ENCODE data around the gene EPHX1. TPM values are rescaled to one million over a fixed set of nuclear protein-coding genes. Genes with fewer than 3 reads are reported as not detected.

Gene EPHX1
- total RNA-seq, 1 donor from 2014 or later: 76.0 TPM

DNA sequence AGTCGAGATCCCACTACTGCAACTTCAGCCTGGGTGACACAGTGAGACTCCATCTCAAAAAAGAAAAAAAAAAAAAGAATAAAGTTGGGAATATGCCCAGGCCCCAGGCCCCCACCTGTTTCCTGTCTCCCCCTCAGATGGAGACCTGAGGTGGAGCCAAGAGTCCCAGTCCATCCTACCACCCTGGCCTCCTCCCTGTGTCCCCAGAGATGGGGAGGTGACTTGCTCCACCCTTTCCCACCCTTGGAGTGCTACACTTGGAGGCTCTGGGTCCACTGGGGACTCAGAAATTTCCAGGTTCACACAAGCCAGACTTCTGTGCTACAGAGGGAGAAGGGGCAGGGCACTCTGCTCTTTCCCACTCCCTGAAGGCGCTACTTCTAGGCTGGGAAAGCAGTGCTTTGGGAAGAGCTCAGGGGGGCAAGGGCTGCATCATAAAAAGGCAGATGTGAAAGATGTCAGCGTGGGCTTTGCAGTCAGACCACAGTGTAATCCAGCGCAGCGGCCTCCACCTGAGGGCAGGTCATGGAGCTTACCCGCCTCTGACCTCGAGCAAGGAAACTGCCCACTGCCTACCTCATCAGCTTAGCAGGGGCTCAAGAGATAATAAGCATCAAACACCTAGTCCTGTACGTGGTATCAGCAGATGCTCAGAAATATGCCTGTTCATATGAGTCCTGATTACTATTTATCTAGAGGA, 58.9 kb downstream of the EPHX1 start:
- ATAC-seq (no peak), DNase-seq (ENCODE audit: missing footprints) (no peak)
- intact Hi-C loops (cut with DNase I): no loop called here

DNA sequence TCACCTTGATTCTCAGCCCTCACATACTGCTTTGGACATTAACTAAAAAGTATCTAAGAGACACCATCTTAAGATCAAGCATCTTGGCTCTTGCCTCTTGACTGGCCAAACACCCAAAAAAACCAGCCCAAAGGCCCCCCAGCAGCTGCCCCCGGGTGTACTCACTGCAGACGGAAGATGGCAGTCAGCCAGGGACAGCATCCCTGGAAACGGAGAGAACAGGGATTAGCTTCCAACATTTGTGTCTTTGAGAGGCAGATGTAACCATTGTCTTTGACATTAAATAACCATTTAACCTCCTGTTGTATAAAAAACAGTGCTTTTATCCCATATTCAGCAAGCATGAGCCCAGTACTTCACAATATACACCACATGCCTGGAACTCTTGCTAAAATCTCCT, 61.0 kb downstream of the EPHX1 start:
- no peak for ATAC-seq
- intact Hi-C loops (cut with DNase I): no loop called here
- DNase-seq (ENCODE audit: missing footprints): no peak

DNA sequence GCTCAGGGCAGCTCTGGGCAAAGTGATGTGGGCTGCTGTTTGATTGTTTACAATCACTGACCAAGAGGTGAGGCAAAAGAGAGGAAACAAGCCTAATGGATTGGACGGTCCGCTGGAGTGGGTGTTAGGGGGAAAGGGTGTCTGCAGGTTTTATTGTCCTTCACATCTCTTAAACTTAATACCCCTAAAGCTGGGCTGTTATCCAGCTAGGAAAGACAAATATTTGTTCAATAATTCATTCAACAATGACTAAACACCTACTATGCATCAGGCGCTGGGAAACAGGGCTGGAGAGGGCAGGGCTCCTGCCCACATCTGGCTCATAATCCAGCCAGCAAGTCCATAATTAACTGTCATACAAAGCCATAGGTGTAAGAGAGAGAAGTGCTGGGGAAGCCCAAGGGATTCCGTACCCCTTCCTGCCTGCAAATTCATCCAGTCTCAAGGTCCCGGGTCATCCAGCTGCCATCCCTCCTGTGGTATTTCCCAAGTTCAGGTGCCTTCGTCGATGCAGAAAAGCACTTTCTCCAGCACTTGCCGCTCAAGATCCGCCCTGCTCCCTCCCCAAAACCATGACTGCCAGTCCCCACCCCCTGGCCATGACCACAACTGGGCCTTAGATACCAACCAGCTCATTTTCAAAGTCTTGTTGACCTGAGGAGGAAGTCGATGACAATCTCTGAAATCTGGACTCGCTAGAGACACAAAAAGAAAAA, 61.6 kb downstream of the EPHX1 start:
- DNase-seq (ENCODE audit: missing footprints): no peak
- intact Hi-C loops (cut with DNase I): no loop called here
- no peak for ATAC-seq

DNA sequence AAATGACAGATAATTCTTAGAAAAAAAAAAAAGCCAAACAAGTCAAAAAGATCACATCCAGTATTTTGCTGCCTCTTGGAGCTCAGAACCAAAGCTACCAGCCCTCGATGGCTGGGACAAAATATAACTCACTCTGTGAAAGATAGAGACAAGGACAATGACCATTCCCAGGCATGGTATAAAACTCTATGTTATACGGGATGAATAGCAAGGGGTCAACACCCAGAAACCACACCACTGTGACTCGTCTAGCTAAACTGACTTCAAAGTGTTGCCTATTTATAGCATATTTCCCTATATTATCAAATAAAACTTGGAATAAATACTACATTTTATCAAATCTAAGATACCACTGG, 62.1 kb downstream of the EPHX1 start:
- ATAC-seq (no peak), DNase-seq (ENCODE audit: missing footprints) (no peak)
- intact Hi-C loops (cut with DNase I): no loop called here

DNA sequence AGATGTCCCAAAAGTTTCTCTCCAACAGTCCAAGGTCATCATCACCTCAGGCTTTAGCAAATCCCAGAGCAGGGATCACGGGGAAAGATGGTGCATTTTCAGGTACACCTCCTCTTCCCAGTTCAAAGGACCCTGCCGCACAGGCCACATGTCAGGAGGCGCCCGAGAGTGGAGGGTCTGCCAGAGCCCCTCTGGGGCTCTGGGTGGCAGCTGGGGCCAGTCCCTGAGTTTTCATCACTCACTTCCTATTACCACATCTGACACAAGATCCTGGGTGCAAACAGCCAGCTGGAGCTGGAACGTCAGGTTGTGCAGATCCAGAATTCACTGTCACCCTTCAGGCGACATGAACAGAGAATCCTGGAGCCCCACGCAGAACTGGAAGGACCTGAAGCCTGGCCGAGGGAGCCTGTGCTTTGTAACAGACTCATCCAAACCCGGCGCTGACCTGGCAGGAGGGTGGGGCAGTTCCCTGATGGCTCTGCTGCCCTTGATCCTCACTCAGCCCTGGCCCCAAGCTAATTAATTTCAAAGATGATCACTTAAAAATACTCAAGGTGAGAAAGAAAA, 63.4 kb downstream of the EPHX1 start:
- ATAC-seq: no peak
- intact Hi-C loops (cut with DNase I): no loop called here
- DNase-seq (ENCODE audit: missing footprints): no peak

DNA sequence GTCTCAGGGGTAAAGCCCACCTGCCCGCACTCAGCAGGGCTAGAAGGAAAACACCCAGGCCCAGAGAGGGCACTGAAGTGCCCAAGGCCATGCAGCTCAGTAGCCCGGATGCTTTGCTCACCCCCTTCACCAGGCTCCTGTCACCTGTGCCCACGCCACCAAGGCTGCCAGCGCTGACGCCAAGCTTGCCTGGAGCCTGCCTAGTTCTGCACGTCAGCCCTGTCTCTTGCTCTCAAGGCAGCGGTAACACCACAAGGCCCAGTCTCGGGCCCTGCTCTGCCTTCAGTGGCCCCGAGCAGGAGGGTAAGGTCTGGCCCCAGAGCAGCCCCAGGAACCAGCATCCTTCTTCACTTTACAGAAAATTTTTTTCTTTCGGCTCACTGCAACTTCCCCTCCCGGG, 64.5 kb downstream of the EPHX1 start:
- intact Hi-C loops (cut with DNase I): no loop called here
- no peak for DNase-seq (ENCODE audit: missing footprints)

DNA sequence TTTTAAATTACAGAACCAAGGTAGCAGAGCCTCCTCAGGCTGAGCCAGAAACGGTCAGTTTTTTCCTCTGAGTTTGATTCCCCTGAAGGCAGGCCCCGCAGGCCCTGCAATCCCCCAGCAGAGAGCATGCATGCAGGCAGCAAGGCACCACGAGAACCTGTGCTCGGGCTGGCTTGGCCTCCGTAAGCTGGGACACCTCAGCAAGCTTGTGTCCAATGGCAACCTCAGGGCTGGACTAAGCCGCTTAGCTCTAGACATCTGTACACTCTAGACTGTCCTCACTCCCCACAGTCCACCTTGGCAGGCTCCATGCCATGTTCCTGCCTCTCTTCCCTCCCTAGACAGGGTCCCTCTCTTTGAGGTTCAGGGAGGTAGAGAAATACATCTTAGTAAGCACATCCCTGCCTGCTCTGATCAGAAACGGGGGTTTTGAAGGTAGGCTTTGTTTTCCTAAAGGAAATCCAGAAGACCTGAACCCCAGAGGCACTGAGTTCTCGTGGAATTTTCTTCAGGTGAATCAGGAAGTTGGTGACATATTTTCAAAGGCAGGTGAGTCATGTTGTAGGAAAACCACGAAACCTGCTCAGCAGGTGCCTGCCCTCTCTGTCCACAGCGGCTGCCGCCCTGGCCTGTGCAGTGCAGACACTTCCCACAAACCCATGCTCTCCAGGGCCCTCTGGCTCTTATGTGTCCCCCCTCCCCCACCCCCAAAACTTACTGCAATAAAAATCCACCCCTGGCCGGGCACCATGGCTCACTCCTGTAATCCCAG, 65.3 kb downstream of the EPHX1 start:
- ATAC-seq: no peak
- DNase-seq (ENCODE audit: missing footprints): no peak
- intact Hi-C loops (cut with DNase I): no loop called here

More for the DNA sequence above, 64.5 kb downstream of the EPHX1 start:
- ATAC-seq: no peak

DNA sequence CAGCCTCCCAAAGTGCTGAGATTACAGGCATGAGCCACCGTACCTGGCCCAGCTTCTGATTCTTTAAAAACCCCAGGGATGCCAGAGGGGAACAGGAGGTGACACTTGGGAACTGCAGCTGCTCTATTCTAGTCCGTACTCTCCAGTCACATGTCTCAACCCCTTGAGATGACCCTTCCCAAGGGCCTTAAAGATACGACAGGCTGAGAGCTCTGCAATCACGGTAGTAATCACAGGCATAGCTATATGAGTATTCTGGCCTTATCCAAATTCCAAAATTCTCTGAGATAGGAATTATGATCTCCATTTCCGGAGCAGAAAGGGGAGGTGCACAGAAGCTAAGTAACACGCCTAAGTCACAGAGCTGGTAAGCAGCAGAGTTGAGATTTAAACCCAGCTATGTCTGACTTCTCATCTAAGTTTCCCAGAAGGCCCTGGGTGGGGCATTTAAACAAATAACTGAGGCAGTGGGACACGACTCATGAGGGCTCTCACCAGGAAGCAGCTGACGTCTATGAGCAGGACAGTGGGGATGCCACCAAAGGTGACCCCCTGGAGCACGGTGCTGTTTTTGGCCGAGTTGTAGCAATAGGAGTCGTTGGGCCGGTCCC, 67.1 kb downstream of the EPHX1 start:
- no peak for ATAC-seq

DNA sequence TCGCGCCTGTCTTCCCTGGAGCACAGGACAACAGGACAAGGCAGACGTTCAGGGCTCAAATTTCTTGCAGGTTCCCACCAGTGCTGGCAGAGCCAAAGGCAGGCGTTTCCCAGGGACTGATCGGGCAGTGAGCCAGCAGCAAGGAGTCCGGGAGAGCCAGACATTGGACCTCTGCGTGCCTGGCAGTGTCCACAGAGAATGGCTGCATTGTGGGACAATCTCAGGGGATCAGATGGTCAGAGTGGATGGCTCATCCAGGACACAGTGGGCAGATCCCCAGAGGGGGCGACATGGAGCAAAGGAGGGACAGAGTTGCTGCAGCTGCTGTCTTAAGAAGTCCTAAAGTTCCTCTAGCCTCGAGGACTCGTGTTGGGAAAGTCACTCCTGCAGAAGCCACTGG, 67.7 kb downstream of the EPHX1 start:
- peak; percentile 29 for ATAC-seq
- intact Hi-C loops (cut with DNase I): loop anchor here (2.0 kb wide), 1 partner anchor 33 kb away; no protein-coding TSS in a partner anchor

More for the DNA sequence above, 67.1 kb downstream of the EPHX1 start:
- no peak for DNase-seq (ENCODE audit: missing footprints)
- intact Hi-C loops (cut with DNase I): loop anchor here (2.0 kb wide), 1 partner anchor 34 kb away; no protein-coding TSS in a partner anchor

DNA sequence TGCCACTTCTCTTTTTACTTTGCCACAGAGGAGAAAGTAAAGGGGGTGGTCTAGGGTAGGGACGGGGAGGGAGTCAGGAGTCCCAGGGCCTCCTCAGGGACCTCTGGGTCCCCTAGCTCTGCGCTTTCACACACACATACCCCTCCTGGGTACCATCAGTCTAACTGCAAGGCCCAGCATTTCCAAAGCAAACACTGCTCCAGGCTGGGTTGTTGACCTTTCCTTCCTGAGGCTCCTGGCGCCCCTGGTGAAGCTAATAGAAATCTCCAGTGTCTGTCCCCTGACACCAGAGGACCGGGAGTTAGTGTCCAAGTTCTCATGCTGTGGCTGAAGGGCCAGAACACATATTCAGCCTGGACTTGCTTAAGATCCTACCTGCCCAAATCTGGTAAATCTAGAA, 68.4 kb downstream of the EPHX1 start:
- ATAC-seq (no peak), DNase-seq (ENCODE audit: missing footprints) (no peak)
- intact Hi-C loops (cut with DNase I): no loop called here

More for the DNA sequence above, 67.7 kb downstream of the EPHX1 start:
- DNase-seq (ENCODE audit: missing footprints): peak; percentile 79

DNA sequence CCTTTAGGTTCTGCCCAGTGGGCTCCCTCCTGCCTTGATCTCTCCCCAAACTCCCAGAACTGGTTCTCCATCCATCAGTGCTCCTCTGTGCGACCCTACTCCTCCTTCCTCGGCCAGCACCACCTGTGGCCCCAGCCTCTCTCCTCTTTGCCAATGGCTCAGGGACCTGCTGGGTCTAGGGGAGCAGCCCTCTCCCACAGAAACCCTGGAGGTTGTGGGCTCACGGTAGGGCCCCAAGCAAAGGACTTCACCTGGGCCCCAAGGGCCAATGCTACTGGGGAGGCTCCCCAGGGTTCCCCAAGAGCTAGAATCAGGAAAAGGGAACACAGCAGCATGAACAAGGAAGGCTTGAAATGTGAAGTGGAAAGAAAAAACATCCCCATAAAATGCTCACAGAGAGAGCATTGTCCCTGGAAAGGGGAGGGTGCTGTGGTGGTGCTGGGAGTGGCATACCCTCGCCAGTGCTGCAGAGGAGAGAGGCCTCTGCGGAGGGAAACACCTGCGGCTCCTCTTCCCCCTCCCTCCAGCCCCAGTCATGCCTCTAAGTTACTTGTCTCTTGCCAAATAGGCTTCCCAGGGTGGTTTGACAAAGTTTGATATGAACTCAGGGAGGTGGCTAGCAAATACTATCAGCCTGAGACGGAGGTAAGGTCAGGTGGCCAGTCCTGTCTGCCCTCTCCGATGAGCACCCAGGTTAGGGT, 69.7 kb downstream of the EPHX1 start:
- DNase-seq (ENCODE audit: missing footprints): no peak
- intact Hi-C loops (cut with DNase I): loop anchor here (5.0 kb wide), 1 partner anchor 67 kb away; the partner anchor contains the start of gene EPHX1
- no peak for ATAC-seq

DNA sequence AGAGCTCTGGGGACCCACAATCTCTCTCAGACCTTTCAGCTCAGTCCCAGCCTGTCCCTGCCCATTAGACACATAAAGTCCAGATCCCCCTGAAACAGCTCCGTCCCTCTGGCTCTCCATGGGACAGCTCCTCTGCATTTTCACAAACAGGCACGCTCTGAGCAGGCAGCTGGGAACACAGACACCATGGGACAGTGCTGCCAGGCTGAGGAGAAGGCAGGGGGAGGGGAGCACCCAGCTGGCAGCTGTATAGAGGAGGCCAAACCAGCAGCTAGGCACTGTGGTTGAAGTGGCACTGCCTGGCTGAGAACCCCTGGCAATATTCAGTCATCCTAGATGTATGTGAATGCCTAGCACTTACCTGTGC, 70.3 kb downstream of the EPHX1 start:
- intact Hi-C loops (cut with DNase I): loop anchor here (5.0 kb wide), 1 partner anchor 68 kb away; the partner anchor contains the start of gene EPHX1
- ATAC-seq: no peak
- DNase-seq (ENCODE audit: missing footprints): no peak

DNA sequence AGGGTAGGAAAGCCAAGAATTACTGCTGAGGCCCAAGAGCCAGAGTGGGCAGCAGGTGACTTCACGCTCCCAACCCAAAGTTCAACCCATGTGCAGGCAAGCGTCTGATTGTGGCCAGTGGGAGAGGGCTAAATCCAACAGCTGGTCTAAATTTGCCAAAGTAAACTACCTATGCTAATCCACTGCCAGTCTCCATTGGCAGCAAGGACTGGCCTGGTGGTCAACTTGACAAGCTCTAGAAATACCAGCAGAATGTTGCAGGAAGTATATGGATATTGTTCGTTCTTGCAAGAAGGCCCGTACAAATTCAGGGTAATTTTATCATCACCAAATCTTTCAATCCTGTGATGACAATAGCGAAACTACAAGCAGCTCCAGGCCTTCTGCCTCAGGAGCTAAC, 70.7 kb downstream of the EPHX1 start:
- intact Hi-C loops (cut with DNase I): loop anchor here (5.0 kb wide), 1 partner anchor 68 kb away; the partner anchor contains the start of gene EPHX1
- ATAC-seq (no peak), DNase-seq (ENCODE audit: missing footprints) (no peak)

DNA sequence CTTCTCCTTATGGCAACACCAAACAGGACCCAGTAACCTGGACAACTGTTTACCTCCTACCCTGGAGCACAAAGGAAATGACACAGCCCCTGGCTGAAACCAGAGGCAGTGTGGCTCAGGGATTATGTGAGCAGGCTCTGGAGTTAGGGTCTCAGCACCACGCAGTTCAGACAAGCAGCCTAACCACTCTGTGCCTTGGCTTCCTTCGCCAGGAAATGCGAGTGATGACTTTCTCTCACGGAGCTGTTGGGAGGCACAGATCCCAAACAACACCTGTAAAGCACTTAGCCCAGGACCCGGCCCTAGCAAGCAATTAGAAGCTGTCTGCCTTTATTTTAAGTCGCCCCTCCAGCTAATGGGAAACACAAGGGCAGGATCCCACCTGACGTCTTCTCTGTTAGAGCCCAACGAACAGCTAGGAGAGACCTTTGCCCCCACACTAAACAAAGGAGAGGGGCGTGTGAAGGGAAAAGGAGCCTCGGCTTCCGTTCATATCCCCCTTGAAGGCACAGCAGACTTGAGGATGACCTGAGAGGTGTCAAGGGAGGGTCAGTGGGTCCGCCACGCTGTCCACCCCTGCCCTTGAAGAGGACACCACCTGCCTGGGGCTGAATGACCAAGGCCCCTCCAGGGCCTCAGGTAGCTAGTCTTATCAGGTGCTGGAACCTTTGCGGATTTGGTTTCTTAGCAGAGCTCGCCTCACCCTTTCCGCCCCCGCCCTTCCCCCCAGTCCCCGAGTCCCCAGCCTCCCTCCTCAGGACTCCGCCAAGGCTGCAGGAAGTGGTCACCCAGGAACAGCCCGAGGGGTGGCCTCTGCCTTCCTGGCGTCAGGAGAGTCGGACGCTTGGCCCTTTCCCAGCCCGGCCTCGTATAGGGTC, 71.4 kb downstream of the EPHX1 start:
- intact Hi-C loops (cut with DNase I): loop anchor here (5.0 kb wide), 1 partner anchor 69 kb away; the partner anchor contains the start of gene EPHX1
- DNase-seq (ENCODE audit: missing footprints): peak; percentile 81
- ATAC-seq: peak; percentile 34

DNA sequence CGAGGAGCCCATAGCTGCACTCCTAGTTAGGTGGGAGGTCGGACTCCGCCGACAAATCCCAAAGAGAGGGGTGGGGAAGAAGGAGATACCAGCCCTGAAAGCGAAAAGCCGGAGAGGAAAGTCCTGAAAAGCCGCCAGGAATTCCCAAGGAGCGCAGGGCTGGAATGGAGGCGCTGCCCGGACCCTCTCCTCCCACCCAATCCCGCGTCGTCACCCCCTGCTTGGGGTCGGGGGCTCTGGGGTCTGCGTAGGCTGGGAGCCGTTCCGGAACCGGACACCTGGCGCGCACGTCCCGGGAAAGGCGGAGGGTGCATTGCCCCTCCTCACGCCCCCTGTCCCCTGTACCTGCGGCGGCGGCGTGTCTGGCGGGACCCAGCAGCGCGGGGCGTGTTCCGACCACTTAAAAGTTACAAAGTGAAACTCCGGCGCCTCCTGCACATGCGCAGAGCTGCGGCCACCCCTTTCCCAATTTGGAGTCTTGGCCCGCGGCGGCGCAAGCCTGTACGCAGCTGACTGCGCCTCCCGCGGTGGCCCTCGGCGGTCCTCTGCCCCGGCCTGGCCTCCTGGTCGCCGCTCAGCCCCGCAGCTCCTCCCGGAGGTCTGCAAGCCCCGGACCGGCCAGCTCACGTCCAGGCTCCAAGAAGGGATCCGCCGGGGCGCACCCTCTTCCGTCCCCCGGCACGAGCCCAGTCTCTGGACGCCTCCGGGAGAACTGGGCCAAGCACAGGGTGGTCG, 72.2 kb downstream of the EPHX1 start, which contains the start of gene TMEM63A:
TMEM63A (minus strand) TSS at position 422 of the 735 bp plus-strand sequence. CDS start 4,800 bp downstream, outside the sequence.
- peak; percentile 94 for ATAC-seq
- peak; percentile 96 for DNase-seq (ENCODE audit: missing footprints)
- intact Hi-C loops (cut with DNase I): loop anchor here (1.0 to 5.0 kb wide), 2 partner anchors 42 to 70 kb away; partner anchors contain the start of genes EPHX1 and PYCR2
